ENCODE measurements around the gene DAD1. TPM values are rescaled to one million over a fixed set of nuclear protein-coding genes. Genes with fewer than 3 reads are reported as not detected.

The DAD1 gene
- total RNA-seq, 2 donors from 2014 or later, result 176 to 193 TPM

GRCh38 chr14:22594156-22594716 lies 5.2 kb upstream of the DAD1 start:
- 60 to 70% methylated on average over 3 to 4 of the region's 4 CpGs for WGBS, 2 experiments (ENCODE audit: insufficient coverage in 1 of 2, insufficient read length in 1 of 2)
- Mint-ChIP-seq H3K27me3 (ENCODE audit: insufficient read depth) (no peaks in the 10 kb centered on the region), H3K36me3 (ENCODE audit: low read depth) (no peaks in the 10 kb centered on the region), H3K4me1 (peaks cover 72% of the 10 kb centered on the region), H3K27ac (peak overlapping the region; percentile 5), H3K9me3 (no peaks in the 10 kb centered on the region), H3K4me3 (no peak overlapping the region)
- Histone ChIP-seq H3K4me1 (ENCODE audit: control insufficient read depth, insufficient read depth, low read length) (peaks cover 27% of the 10 kb centered on the region), H3K9ac (ENCODE audit: extremely low read depth, low read length, poor library complexity, severe bottlenecking) (no peak overlapping the region), H3K4me3 (ENCODE audit: low read length) (no peak overlapping the region), H3K27ac (ENCODE audit: low read depth, low read length) (no peak overlapping the region), H3K27me3 (ENCODE audit: control insufficient read depth, insufficient read depth, low read length, poor library complexity, severe bottlenecking) (no peaks in the 10 kb centered on the region), H3K9me3 (ENCODE audit: control insufficient read depth, low read length) (no peaks in the 10 kb centered on the region), H3K36me3 (ENCODE audit: control insufficient read depth, insufficient read depth, low read length) (no peaks in the 10 kb centered on the region)
- no peak for DNase-seq
- no peak for TF ChIP-seq CTCF (conservative IDR thresholded peaks at IDR 0.05)

GRCh38 chr14:22593601-22594000 lies 4.6 kb upstream of the DAD1 start:
- no peak for TF ChIP-seq CTCF (conservative IDR thresholded peaks at IDR 0.05)
- H3K27me3 Mint-ChIP-seq (ENCODE audit: insufficient read depth), result no peaks in the 10 kb centered on the region
- H3K4me1 ChIP-seq (ENCODE audit: control insufficient read depth, insufficient read depth, low read length), result peaks cover 26% of the 10 kb centered on the region

GRCh38 chr14:22593189-22593588 lies 4.2 kb upstream of the DAD1 start:
- WGBS, 2 experiments (ENCODE audit: insufficient coverage in 1 of 2, insufficient read length in 1 of 2), result 29 to 31% methylated on average over 3 of the region's 3 CpGs
- Mint-ChIP-seq H3K36me3 (ENCODE audit: low read depth) (no peaks in the 10 kb centered on the region), H3K4me3 (peak overlapping the region; percentile 34)

More at GRCh38 chr14:22593601-22594000, 4.6 kb upstream of the DAD1 start:
- Histone ChIP-seq H3K9ac (ENCODE audit: extremely low read depth, low read length, poor library complexity, severe bottlenecking) (no peak overlapping the region), H3K9me3 (ENCODE audit: control insufficient read depth, low read length) (no peaks in the 10 kb centered on the region), H3K4me3 (ENCODE audit: low read length) (peak overlapping the region; percentile 48), H3K27me3 (ENCODE audit: control insufficient read depth, insufficient read depth, low read length, poor library complexity, severe bottlenecking) (no peaks in the 10 kb centered on the region), H3K27ac (ENCODE audit: low read depth, low read length) (no peak overlapping the region), H3K36me3 (ENCODE audit: control insufficient read depth, insufficient read depth, low read length) (no peaks in the 10 kb centered on the region)
- Mint-ChIP-seq H3K27ac (peak overlapping the region; percentile 5), H3K4me3 (peak overlapping the region; percentile 34), H3K36me3 (ENCODE audit: low read depth) (no peaks in the 10 kb centered on the region), H3K4me1 (peaks cover 66% of the 10 kb centered on the region), H3K9me3 (no peaks in the 10 kb centered on the region)
- WGBS, 2 experiments (ENCODE audit: insufficient coverage in 1 of 2, insufficient read length in 1 of 2), result 76 to 86% methylated on average over 1 to 2 of the region's 2 CpGs
- no peak for DNase-seq

More at GRCh38 chr14:22593189-22593588, 4.2 kb upstream of the DAD1 start:
- H3K27me3 ChIP-seq (ENCODE audit: control insufficient read depth, insufficient read depth, low read length, poor library complexity, severe bottlenecking), result no peaks in the 10 kb centered on the region
- H3K36me3 ChIP-seq (ENCODE audit: control insufficient read depth, insufficient read depth, low read length), result no peaks in the 10 kb centered on the region
- no peak for TF ChIP-seq CTCF (conservative IDR thresholded peaks at IDR 0.05)
- peak; percentile 73 for DNase-seq
- H3K4me1 Mint-ChIP-seq, result peaks cover 69% of the 10 kb centered on the region
- no peak overlapping the region for H3K27ac ChIP-seq (ENCODE audit: low read depth, low read length)
- H3K9me3 Mint-ChIP-seq, result no peaks in the 10 kb centered on the region
- peaks cover 26% of the 10 kb centered on the region for H3K4me1 ChIP-seq (ENCODE audit: control insufficient read depth, insufficient read depth, low read length)
- H3K4me3 ChIP-seq (ENCODE audit: low read length), result peak overlapping the region; percentile 48
- H3K27me3 Mint-ChIP-seq (ENCODE audit: insufficient read depth), result no peaks in the 10 kb centered on the region
- H3K27ac Mint-ChIP-seq, result peak overlapping the region; percentile 72
- H3K9me3 ChIP-seq (ENCODE audit: control insufficient read depth, low read length), result no peaks in the 10 kb centered on the region
- H3K9ac ChIP-seq (ENCODE audit: extremely low read depth, low read length, poor library complexity, severe bottlenecking), result no peak overlapping the region

All from endodermal cell (in vitro differentiated cells).